Measurements from ENCODE around the gene RHEBL1. TPM values are rescaled to one million over a fixed set of nuclear protein-coding genes. Genes with fewer than 3 reads are reported as not detected.

The RHEBL1 gene
- total RNA-seq, 1 experiment from 2014 or later: 2.9 TPM

GRCh38 chr12:49018261-49019119, 51.3 kb downstream of the RHEBL1 start, which contains the start of gene PRKAG1:
TSS of gene PRKAG1 (minus strand) at chr12:49018776. CDS start at chr12:49018740, 36 bp downstream.
- peaks cover 32% of the 10 kb centered on the region for H3F3A ChIP-seq (ENCODE audit: insufficient read depth, low read depth)
- H3K27me3 ChIP-seq (ENCODE audit: insufficient read depth, low read depth): no peaks in the 10 kb centered on the region
- intact Hi-C loops (cut with micrococcal nuclease; ENCODE audit: unreplicated experiment): loop anchor here (2.0 to 5.0 kb wide), 2 partner anchors 18 to 39 kb away; no protein-coding TSS in a partner anchor
- H3K36me3 ChIP-seq (ENCODE audit: low read depth): no peaks in the 10 kb centered on the region
- H3K79me2 ChIP-seq (ENCODE audit: low read depth): peaks cover 30% of the 10 kb centered on the region
- H3K9me2 ChIP-seq (ENCODE audit: insufficient read depth): no peaks in the 10 kb centered on the region
- no peaks in the 10 kb centered on the region for H4K20me1 ChIP-seq (ENCODE audit: insufficient read depth)
- CTCF ChIA-PET: interaction anchor here (0.8 to 2.6 kb wide), 4 partner anchors 17 to 25 kb away, joined by 3 to 10 read pairs (median 5); no protein-coding TSS in a partner anchor
- H3K4me1 ChIP-seq (replicated peaks; ENCODE audit: insufficient read depth): peaks cover 14% of the 10 kb centered on the region
- peak within 1 kb of the TSS; percentile 65 for H3K4me3 ChIP-seq
- DNase-seq: peak; percentile 87 to 93
- BruUV-seq (replicated peaks): TSS peak; percentile 62
- no peaks in the 10 kb centered on the region for H3K9me3 ChIP-seq (ENCODE audit: insufficient read depth, low read depth)
- peak within 1 kb of the TSS; percentile 86 for H2AFZ ChIP-seq
- H3K27ac ChIP-seq: peak within 1 kb of the TSS; percentile 91
- peak within 1 kb of the TSS; percentile 87 for H3K4me2 ChIP-seq
- no peak for TF ChIP-seq EZH2 (IDR thresholded peaks at IDR 0.05; ENCODE audit: low read depth)
- TF ChIP-seq CTCF (conservative IDR thresholded peaks at IDR 0.05): no peak; the same call in 1 of the 2 replicates
- POLR2A ChIA-PET (ENCODE audit: unreplicated experiment): interaction anchor here (0.6 to 0.9 kb wide), 3 partner anchors 19 to 203 kb away, joined by 3 to 6 read pairs (median 4); partner anchors contain the start of gene DDN

GRCh38 chr12:49017891-49018260, 51.9 kb downstream of the RHEBL1 start:
- ChIA-PET CTCF (interaction anchor here (0.6 to 2.6 kb wide), 4 partner anchors 17 to 50 kb away, joined by 3 to 10 read pairs (median 6); no protein-coding TSS in a partner anchor), POLR2A (ENCODE audit: unreplicated experiment) (interaction anchor here (0.6 to 0.9 kb wide), 3 partner anchors 19 to 203 kb away, joined by 3 to 6 read pairs (median 4); partner anchors contain the start of gene DDN)

More at GRCh38 chr12:49017891-49018260, 51.9 kb downstream of the RHEBL1 start:
- Histone ChIP-seq H3K9me3 (ENCODE audit: insufficient read depth, low read depth) (no peaks in the 10 kb centered on the region), H3F3A (ENCODE audit: insufficient read depth, low read depth) (peaks cover 27% of the 10 kb centered on the region), H3K27ac (peak overlapping the region; percentile 91), H3K79me2 (ENCODE audit: low read depth) (peaks cover 30% of the 10 kb centered on the region), H3K36me3 (ENCODE audit: low read depth) (no peaks in the 10 kb centered on the region), H4K20me1 (ENCODE audit: insufficient read depth) (no peaks in the 10 kb centered on the region), H3K4me1 (replicated peaks; ENCODE audit: insufficient read depth) (peaks cover 14% of the 10 kb centered on the region), H3K27me3 (ENCODE audit: insufficient read depth, low read depth) (no peaks in the 10 kb centered on the region), H3K4me2 (peak overlapping the region; percentile 87), H3K4me3 (peak overlapping the region; percentile 65), H3K9me2 (ENCODE audit: insufficient read depth) (no peaks in the 10 kb centered on the region), H2AFZ (peak overlapping the region; percentile 70)
- TF ChIP-seq EZH2 (IDR thresholded peaks at IDR 0.05; ENCODE audit: low read depth) (no peak), CTCF (conservative IDR thresholded peaks at IDR 0.05) (no peak)
- BruUV-seq (replicated peaks): no TSS peak
- intact Hi-C loops (cut with micrococcal nuclease; ENCODE audit: unreplicated experiment): loop anchor here (2.0 to 5.0 kb wide), 2 partner anchors 17 to 39 kb away; no protein-coding TSS in a partner anchor
- DNase-seq: no peak
